ENCODE results near the gene SBNO1.

Gene SBNO1

GRCh38 chr12:123267335-123267920 is 97.2 kb downstream of the SBNO1 start:
- no peak for DNase-seq (ENCODE audit: low spot score)
- no peak for TF ChIP-seq CTCF (IDR thresholded peaks at IDR 0.05; ENCODE audit: extremely low read depth, missing control alignments)

- no peak for DNase-seq (ENCODE audit: low spot score)
- no peak for TF ChIP-seq CTCF (IDR thresholded peaks at IDR 0.05; ENCODE audit: extremely low read depth, missing control alignments)
Measured at GRCh38 chr12:123266679-123267277, 97.9 kb downstream of the SBNO1 start.

GRCh38 chr12:123265851-123266678 is 98.6 kb downstream of the SBNO1 start:
- TF ChIP-seq CTCF (IDR thresholded peaks at IDR 0.05; ENCODE audit: extremely low read depth, missing control alignments) = no peak
- peak; percentile 22 for DNase-seq (ENCODE audit: low spot score)

- TF ChIP-seq CTCF (IDR thresholded peaks at IDR 0.05; ENCODE audit: extremely low read depth, missing control alignments) = no peak
- DNase-seq (ENCODE audit: low spot score) = peak; percentile 48
Measured at GRCh38 chr12:123264642-123265041, 100.0 kb downstream of the SBNO1 start.

- DNase-seq (ENCODE audit: low spot score) = no peak
- no peak for TF ChIP-seq CTCF (IDR thresholded peaks at IDR 0.05; ENCODE audit: extremely low read depth, missing control alignments)
Measured at GRCh38 chr12:123263196-123263817, 101.3 kb downstream of the SBNO1 start.

GRCh38 chr12:123261196-123261595 is 103.5 kb downstream of the SBNO1 start:
- TF ChIP-seq CTCF (IDR thresholded peaks at IDR 0.05; ENCODE audit: extremely low read depth, missing control alignments) = no peak
- no peak for DNase-seq (ENCODE audit: low spot score)

GRCh38 chr12:123260081-123260480 is 104.6 kb downstream of the SBNO1 start:
- no peak for TF ChIP-seq CTCF (IDR thresholded peaks at IDR 0.05; ENCODE audit: extremely low read depth, missing control alignments)
- no peak for DNase-seq (ENCODE audit: low spot score)
